ENCODE results near the gene USP40.

The USP40 gene

GRCh38 chr2:233458826-233459225 is 107.8 kb downstream of the USP40 start:
- DNase-seq (ENCODE audit: low read depth in 2 of 2), result no peak

GRCh38 chr2:233458031-233458610 is 108.5 kb downstream of the USP40 start:
- DNase-seq (ENCODE audit: low read depth in 2 of 2), result no peak

- DNase-seq (ENCODE audit: low read depth in 2 of 2), result no peak
Observed at GRCh38 chr2:233457356-233457755, 109.2 kb downstream of the USP40 start.

GRCh38 chr2:233456934-233457333 is 109.6 kb downstream of the USP40 start:
- DNase-seq (ENCODE audit: low read depth in 2 of 2), result no peak

GRCh38 chr2:233456111-233456510 is 110.5 kb downstream of the USP40 start:
- no peak for DNase-seq (ENCODE audit: low read depth in 2 of 2)

GRCh38 chr2:233455491-233455890 is 111.1 kb downstream of the USP40 start:
- DNase-seq (ENCODE audit: low read depth in 2 of 2), result no peak

- no peak for DNase-seq (ENCODE audit: low read depth in 2 of 2)
Observed at GRCh38 chr2:233455006-233455405, 111.6 kb downstream of the USP40 start.

GRCh38 chr2:233453916-233454315 is 112.7 kb downstream of the USP40 start:
- DNase-seq (ENCODE audit: low read depth in 2 of 2), result no peak

GRCh38 chr2:233453111-233453915 is 113.3 kb downstream of the USP40 start:
- DNase-seq (ENCODE audit: low read depth in 2 of 2), result no peak

- DNase-seq (ENCODE audit: low read depth in 2 of 2), result no peak
Observed at GRCh38 chr2:233451950-233452349, 114.6 kb downstream of the USP40 start.

- no peak for DNase-seq (ENCODE audit: low read depth in 2 of 2)
Observed at GRCh38 chr2:233450864-233451575, 115.6 kb downstream of the USP40 start.

GRCh38 chr2:233449921-233450863 is 116.4 kb downstream of the USP40 start:
- DNase-seq (ENCODE audit: low read depth in 2 of 2), result no peak

GRCh38 chr2:233449081-233449901 is 117.3 kb downstream of the USP40 start:
- DNase-seq (ENCODE audit: low read depth in 2 of 2), result no peak

GRCh38 chr2:233448575-233448974 is 118.0 kb downstream of the USP40 start:
- DNase-seq (ENCODE audit: low read depth in 2 of 2), result no peak

GRCh38 chr2:233448220-233448559 is 118.4 kb downstream of the USP40 start:
- no peak for DNase-seq (ENCODE audit: low read depth in 2 of 2)

- no peak for DNase-seq (ENCODE audit: low read depth in 2 of 2)
Observed at GRCh38 chr2:233447506-233448219, 118.9 kb downstream of the USP40 start.

- no peak for DNase-seq (ENCODE audit: low read depth in 2 of 2)
Observed at GRCh38 chr2:233446606-233447305, 119.8 kb downstream of the USP40 start.

- no peak for DNase-seq (ENCODE audit: low read depth in 2 of 2)
Observed at GRCh38 chr2:233446121-233446520, 120.5 kb downstream of the USP40 start.

- no peak for DNase-seq (ENCODE audit: low read depth in 2 of 2)
Observed at GRCh38 chr2:233445152-233445830, 121.3 kb downstream of the USP40 start.

Measured in stimulated activated CD8-positive, alpha-beta memory T cell treated with anti-CD3 and anti-CD28 coated beads, Interleukin-2, amount 100 ng/mL, for 1 hour (primary cell).